GM21825 (cell line): ENCODE results near the gene S1PR1.
A peak's percentile ranks its signal among the peaks of the same experiment; 100 is the strongest.

Experiments used
- ATAC-seq: cut with Tn5 transposase; IDR thresholded peaks from one replicate; pipeline ENCODE4 v1.9.1; 2021; ENCODE audit warnings: mild to moderate bottlenecking, moderate library complexity; ENCODE audit not compliant: unreplicated experiment

The S1PR1 gene

GRCh38 chr1:101244842-101245241 lies 8.0 kb downstream of the S1PR1 start:
- no peak for ATAC-seq

GRCh38 chr1:101245246-101245927 lies 8.6 kb downstream of the S1PR1 start:
- ATAC-seq: no peak

GRCh38 chr1:101247404-101248287 lies 10.8 kb downstream of the S1PR1 start:
- peak; percentile 92 for ATAC-seq

GRCh38 chr1:101250222-101250621 lies 13.4 kb downstream of the S1PR1 start:
- ATAC-seq: no peak

- ATAC-seq: no peak
These were observed 13.9 kb downstream of the S1PR1 start for GRCh38 chr1:101250656-101251272.

GRCh38 chr1:101251504-101251903 lies 14.7 kb downstream of the S1PR1 start:
- ATAC-seq: no peak

GRCh38 chr1:101253976-101254674 lies 17.3 kb downstream of the S1PR1 start:
- ATAC-seq: no peak

- peak; percentile 89 for ATAC-seq
These were observed 20.9 kb downstream of the S1PR1 start for GRCh38 chr1:101257500-101258325.

GRCh38 chr1:101259744-101260148 lies 22.9 kb downstream of the S1PR1 start:
- ATAC-seq: no peak

- no peak for ATAC-seq
These were observed 23.9 kb downstream of the S1PR1 start for GRCh38 chr1:101260556-101261350.

GRCh38 chr1:101261623-101262022 lies 24.8 kb downstream of the S1PR1 start:
- no peak for ATAC-seq

GRCh38 chr1:101262060-101262459 lies 25.2 kb downstream of the S1PR1 start:
- no peak for ATAC-seq

GRCh38 chr1:101262630-101263348 lies 26.0 kb downstream of the S1PR1 start:
- peak; percentile 41 for ATAC-seq

- no peak for ATAC-seq
These were observed 27.9 kb downstream of the S1PR1 start for GRCh38 chr1:101264697-101265096.

- no peak for ATAC-seq
These were observed 28.9 kb downstream of the S1PR1 start for GRCh38 chr1:101265684-101266083.

- no peak for ATAC-seq
These were observed 30.3 kb downstream of the S1PR1 start for GRCh38 chr1:101267082-101267481.

- no peak for ATAC-seq
These were observed 32.1 kb downstream of the S1PR1 start for GRCh38 chr1:101268893-101269292.

- ATAC-seq: no peak
These were observed 38.9 kb downstream of the S1PR1 start for GRCh38 chr1:101275672-101276071.

- no peak for ATAC-seq
These were observed 40.0 kb downstream of the S1PR1 start for GRCh38 chr1:101276818-101277217.
